Measurements from ENCODE around the gene WNT3. TPM values are rescaled to one million over a fixed set of nuclear protein-coding genes. Genes with fewer than 3 reads are reported as not detected.

The WNT3 gene
- polyA plus RNA-seq, 2 of the 4 experiments (the other 2 are of a cell fraction): 8.3 to 10.8 TPM

DNA sequence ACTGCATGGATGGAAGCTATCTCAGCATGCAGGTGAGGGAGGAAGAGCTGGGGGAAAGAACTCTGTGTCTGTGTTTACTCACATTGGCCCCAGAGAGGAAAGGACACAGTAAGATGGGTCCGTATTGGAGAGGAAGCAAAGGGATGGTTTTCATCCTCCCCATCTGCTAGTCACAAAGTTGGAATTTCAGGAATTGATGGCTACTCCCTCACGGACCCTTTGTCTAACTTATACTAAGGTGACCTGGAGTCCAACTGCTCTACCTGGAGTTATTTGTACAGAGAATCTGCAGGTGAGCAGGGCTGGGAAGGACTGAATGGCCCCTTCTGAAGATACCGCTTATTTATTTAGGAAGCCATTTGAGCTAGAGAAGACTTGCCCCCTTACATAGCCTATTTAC, 55.1 kb downstream of the WNT3 start:
- TF ChIP-seq POLR2A (IDR thresholded peaks at IDR 0.05; ENCODE audit: low read length) (no peak), NR3C1 (IDR thresholded peaks at IDR 0.05) (no peak), ZFP36 (IDR thresholded peaks at IDR 0.05; ENCODE audit: borderline replicate concordance, partially characterized antibody) (no peak)
- TF ChIP-seq, protein P1, sequence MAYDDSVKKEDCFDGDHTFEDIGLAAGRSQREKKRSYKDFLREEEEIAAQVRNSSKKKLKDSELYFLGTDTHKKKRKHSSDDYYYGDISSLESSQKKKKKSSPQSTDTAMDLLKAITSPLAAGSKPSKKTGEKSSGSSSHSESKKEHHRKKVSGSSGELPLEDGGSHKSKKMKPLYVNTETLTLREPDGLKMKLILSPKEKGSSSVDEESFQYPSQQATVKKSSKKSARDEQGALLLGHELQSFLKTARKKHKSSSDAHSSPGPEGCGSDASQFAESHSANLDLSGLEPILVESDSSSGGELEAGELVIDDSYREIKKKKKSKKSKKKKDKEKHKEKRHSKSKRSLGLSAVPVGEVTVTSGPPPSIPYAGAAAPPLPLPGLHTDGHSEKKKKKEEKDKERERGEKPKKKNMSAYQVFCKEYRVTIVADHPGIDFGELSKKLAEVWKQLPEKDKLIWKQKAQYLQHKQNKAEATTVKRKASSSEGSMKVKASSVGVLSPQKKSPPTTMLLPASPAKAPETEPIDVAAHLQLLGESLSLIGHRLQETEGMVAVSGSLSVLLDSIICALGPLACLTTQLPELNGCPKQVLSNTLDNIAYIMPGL (CRISPR knock-in tag; IDR thresholded peaks at IDR 0.05; ENCODE audit: borderline replicate concordance): no peak
- ChIA-PET CTCF (interaction anchor here (0.6 to 3.6 kb wide), 5 partner anchors 8 to 440 kb away, joined by 3 to 12 read pairs (median 3); no protein-coding TSS in a partner anchor), POLR2A (no interaction called here)
- Histone ChIP-seq H3K27ac (no peak overlapping the region), H3K4me2 (no peak overlapping the region), H3K4me3 (no peak overlapping the region), H3K4me1 (peaks cover 31% of the 10 kb centered on the region), H3K9me3 (no peaks in the 10 kb centered on the region)
- FAIRE-seq: no peak
- WGBS (ENCODE audit: missing lambda C conversion rate): 77% methylated on average over 3 of the region's 3 CpGs
- ATAC-seq: no peak
- DNase-seq (ENCODE audit: low read depth in 1 of 2, low spot score in 1 of 2): no peak

DNA sequence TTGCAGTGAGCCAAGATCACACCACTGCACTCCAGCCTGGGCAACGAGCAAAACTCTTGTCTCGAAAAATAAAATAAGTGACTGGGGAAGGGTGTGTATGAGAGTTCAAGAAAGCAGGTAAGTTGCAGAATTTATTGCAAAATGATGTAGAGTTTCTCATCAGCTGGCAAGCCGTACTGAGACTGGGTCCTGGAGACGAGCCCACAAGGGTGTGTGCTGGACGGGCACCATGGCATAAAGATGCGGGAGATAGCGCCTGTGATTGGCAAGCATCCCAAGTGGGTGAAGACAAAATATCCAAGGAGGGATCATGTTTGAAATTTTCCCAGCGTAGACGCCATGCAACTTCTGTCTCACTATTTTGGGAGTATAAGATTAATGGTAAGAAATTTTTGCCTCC, 59.4 kb downstream of the WNT3 start:
- TF ChIP-seq, protein P2, sequence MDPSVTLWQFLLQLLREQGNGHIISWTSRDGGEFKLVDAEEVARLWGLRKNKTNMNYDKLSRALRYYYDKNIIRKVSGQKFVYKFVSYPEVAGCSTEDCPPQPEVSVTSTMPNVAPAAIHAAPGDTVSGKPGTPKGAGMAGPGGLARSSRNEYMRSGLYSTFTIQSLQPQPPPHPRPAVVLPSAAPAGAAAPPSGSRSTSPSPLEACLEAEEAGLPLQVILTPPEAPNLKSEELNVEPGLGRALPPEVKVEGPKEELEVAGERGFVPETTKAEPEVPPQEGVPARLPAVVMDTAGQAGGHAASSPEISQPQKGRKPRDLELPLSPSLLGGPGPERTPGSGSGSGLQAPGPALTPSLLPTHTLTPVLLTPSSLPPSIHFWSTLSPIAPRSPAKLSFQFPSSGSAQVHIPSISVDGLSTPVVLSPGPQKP (IDR thresholded peaks at IDR 0.05; ENCODE audit: low read depth, low read length): no peak
- TF ChIP-seq KDM1A (IDR thresholded peaks at IDR 0.05; ENCODE audit: low read depth) (no peak), HEYL (CRISPR knock-in tag; IDR thresholded peaks at IDR 0.05) (no peak), ZC3H11A (IDR thresholded peaks at IDR 0.05) (no peak), SREBF2 (IDR thresholded peaks at IDR 0.05) (no peak), NPAS2 (CRISPR knock-in tag; IDR thresholded peaks at IDR 0.05; ENCODE audit: borderline replicate concordance) (no peak), POLR2AphosphoS2 (conservative IDR thresholded peaks at IDR 0.05; ENCODE audit: low read length) (no peak), CBX8 (IDR thresholded peaks at IDR 0.05) (no peak), ZSCAN20 (CRISPR knock-in tag; IDR thresholded peaks at IDR 0.05) (no peak), ESRRA (IDR thresholded peaks at IDR 0.05; ENCODE audit: borderline replicate concordance, low read length) (no peak), RCOR1 (IDR thresholded peaks at IDR 0.05; ENCODE audit: low read depth, low read length) (no peak), CHD4 (IDR thresholded peaks at IDR 0.05; ENCODE audit: borderline replicate concordance) (no peak), SMC3 (IDR thresholded peaks at IDR 0.05) (no peak), MYC (IDR thresholded peaks at IDR 0.05; ENCODE audit: borderline replicate concordance, low read length) (no peak), NFE2L2 (conservative IDR thresholded peaks at IDR 0.05; ENCODE audit: low read length) (no peak), CHD2 (IDR thresholded peaks at IDR 0.05; ENCODE audit: low read length, partially characterized antibody) (no peak), PHF8 (IDR thresholded peaks at IDR 0.05; ENCODE audit: borderline replicate concordance, low read depth) (no peak), CEBPB (IDR thresholded peaks at IDR 0.05) (no peak)
- TF ChIP-seq, protein P3, sequence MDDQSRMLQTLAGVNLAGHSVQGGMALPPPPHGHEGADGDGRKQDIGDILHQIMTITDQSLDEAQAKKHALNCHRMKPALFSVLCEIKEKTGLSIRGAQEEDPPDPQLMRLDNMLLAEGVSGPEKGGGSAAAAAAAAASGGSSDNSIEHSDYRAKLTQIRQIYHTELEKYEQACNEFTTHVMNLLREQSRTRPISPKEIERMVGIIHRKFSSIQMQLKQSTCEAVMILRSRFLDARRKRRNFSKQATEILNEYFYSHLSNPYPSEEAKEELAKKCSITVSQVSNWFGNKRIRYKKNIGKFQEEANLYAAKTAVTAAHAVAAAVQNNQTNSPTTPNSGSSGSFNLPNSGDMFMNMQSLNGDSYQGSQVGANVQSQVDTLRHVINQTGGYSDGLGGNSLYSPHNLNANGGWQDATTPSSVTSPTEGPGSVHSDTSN (IDR thresholded peaks at IDR 0.05): no peak
- ChIA-PET POLR2A (no interaction called here), CTCF (no interaction called here)
- Histone ChIP-seq H3K4me3 (no peak overlapping the region), H3K4me2 (peak overlapping the region; percentile 62), H3K9me3 (no peaks in the 10 kb centered on the region), H3K4me1 (peaks cover 28% of the 10 kb centered on the region), H3K27ac (peak overlapping the region in 1 of 2 experiments; percentile 55; a peak in 3 of 6 replicates)
- DNase-seq (ENCODE audit: low read depth in 1 of 2, low spot score in 1 of 2) (no peak), FAIRE-seq (no peak), ATAC-seq (peak in 1 of 2 experiments; percentile 15; a peak in 1 of 6 replicates)
- WGBS (ENCODE audit: missing lambda C conversion rate): 80% methylated on average over 9 of the region's 9 CpGs

Measured in A549 (cell line).